ENCODE data around the gene SLCO1B3.

The SLCO1B3 gene

GRCh38 chr12:20885116-20885515 is 74.6 kb downstream of the SLCO1B3 start:
- DNase-seq, result no peak

DNA sequence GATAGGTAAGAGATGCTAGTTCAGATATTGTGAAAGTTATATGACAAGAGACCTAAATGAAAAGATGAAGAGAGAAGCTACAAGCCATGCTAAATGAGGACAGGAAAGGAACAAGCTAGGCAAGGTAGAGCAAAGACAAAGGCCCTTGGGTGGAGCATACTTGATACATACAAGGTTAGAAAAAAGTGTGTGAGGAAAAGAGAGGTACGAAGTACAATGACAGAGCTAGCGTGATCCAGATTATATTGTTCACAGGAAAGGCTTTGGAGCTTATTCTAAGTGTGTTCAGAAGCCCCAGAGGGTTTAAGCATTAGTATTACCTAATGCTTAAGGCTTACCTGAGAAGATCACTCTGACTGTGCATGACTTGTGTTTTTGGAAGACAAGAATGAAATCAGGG is 75.0 kb downstream of the SLCO1B3 start:
- DNase-seq, result no peak

DNA sequence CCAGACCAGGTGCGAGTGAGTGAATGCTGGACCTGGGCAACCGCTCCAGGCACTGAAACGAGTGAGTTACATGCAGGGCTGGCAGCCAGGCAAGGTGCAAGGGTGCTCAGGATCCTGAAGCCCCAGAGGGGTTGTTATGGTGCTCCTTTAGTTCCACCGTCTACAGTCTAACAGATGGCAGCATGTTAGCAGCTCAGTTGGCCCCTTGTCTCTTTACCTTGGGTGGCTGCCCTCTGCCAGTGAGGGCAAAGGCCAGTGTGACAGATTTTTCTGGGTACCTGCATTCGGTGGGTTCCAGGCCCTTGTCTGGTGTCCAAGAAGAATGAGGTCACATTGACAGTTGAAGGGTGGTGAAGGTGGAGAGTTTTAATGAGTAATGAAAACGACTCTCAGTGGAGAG is 106.8 kb downstream of the SLCO1B3 start:
- DNase-seq, result no peak

DNA sequence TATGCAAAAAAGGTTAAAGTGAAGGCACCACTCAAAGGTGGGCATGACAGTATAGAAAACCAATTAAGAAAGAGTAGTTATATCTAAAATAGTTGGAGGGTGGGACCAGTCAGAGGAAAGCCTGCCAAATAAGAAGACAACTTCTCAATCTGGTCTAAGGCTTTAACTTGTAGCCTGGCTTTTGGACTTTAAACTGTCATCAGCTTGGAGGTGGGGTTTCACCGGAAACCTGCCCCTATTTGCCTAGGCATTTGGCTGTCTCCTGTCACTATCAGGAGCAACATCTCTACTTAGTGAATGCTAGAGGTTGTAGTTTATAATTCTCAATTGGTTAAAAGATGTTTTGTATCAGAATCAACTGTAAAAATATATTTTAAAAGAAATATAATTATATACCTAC is 107.3 kb downstream of the SLCO1B3 start:
- no peak for DNase-seq

DNA sequence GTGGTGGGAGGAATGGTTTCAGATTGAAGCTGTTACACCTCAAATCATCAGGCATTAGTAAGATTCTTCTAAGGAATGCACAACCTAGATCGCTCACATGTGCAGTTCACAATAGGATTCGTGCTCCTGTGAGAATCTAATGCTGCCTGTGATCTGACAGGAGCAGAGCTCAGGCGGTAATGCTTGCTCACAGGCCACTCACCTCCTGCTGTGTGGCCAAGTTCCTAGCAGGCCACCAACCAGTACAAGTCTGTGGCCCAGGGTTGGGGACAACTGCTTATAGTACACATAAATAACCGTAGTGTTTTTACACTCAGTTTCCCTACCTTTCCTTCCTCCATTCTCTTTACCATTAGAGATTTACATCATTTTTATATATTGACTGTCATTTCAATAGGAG is 121.4 kb downstream of the SLCO1B3 start:
- DNase-seq, result no peak

DNA sequence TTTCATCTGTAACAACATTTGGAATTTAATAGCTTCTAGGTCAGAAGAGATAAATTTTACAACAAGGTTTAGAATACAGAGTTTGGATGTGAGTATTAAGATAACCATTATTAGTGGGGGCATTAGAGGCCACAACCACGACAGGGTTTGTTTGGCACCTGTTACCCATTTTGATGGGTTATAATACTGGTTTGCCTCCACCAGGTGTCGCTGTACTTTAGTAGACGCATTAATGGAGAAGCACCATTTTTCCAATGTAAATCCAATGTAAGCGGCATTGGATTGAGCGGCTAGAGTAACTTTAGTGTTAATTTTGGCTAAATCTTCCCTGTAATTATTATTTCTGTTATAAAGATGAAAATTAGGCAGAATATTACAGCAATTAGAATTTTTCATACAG is 136.2 kb downstream of the SLCO1B3 start:
- DNase-seq, result no peak

GRCh38 chr12:20950248-20950647 is 139.7 kb downstream of the SLCO1B3 start:
- DNase-seq, result no peak

DNA sequence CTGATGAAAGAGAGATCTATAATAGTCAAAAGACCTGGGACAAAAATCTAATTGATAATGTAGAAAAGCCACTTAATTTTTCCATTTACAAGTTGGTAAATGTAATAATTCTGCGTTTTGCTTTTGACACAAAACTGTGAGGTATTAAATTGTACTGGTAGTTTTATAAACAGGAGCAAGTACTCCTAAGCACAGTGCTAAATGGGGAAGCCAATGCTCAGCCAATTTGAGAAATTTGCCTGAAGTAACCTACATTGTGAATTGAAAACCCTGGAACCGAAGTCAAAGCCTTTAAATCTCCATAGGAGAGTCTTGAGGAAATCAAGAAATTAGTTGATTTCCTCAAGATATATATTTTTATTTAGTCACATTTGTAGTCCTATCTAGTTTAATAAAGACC is 152.8 kb downstream of the SLCO1B3 start:
- no peak for DNase-seq

DNA sequence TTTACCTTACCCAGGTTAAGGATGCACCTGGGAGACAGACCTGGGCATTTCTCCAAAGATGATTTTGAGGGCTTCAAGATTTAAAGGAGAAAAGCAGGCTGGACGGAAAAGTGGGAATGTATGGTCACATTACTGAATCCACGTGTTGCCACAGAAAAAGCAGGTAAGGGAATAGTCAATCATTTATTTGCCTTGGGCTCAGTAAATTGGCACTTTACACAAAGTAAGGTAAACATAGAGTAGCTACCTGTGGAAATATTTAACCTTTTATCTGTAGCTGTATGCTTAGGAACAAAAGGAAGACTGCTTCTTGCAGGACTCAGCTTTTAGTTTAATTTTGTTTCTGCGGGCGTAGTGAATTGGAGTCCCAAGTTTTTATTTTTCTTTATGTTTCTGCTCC is 153.3 kb downstream of the SLCO1B3 start:
- no peak for DNase-seq
